GM12878 (cell line): Measurements from ENCODE around the gene SIVA1. TPM values are rescaled to one million over a fixed set of nuclear protein-coding genes. Genes with fewer than 3 reads are reported as not detected.

Source experiments
- ATAC-seq: fragments of 200-7000 bp; cut with Tn5 transposase; 3 replicates; pipeline ENCODE4 v1.9.1; 2020; ENCODE audit warnings: mild to moderate bottlenecking, moderate library complexity
- BruUV-seq: library from RNA; stranded (reverse); fragments of 400-500 nt; replicated peaks from 2 replicates; lab custom pipeline; 2021; lab: Mats Ljungman, UMichigan
- CTCF ChIA-PET: fragments of 300-600 bp; sonication (Branson Sonifier 250); formaldehyde crosslinking; extraction: SDS; loops from one replicate; lab custom pipeline; 2021; ENCODE audit warnings: inconsistent platforms; lab: Yijun Ruan, JAX
- POLR2A ChIA-PET: fragments of 350-600 bp; formaldehyde crosslinking; extraction: SDS; loops from one replicate; lab custom pipeline; 2021; ENCODE audit warnings: inconsistent platforms; lab: Charles Lee
- RAD21 ChIA-PET: fragments of 300-600 bp; sonication (Branson Sonifier 250); formaldehyde crosslinking; loops from one replicate; lab custom pipeline; 2023; ENCODE audit warnings: antibody characterized with exemption; ENCODE audit not compliant: unreplicated experiment; lab: Charles Lee
- SMC1A ChIA-PET: fragments of 300-600 bp; sonication (Branson Sonifier 250); formaldehyde crosslinking; loops from one replicate; lab custom pipeline; 2023; ENCODE audit not compliant: unreplicated experiment, uncharacterized antibody; lab: Charles Lee
- DNase-seq: peaks from one replicate; pipeline ENCODE4 v3.0.0-alpha.2; 2011; ENCODE audit warnings: low read depth, low spot score
- FAIRE-seq: peaks from 3 replicates; lab custom pipeline; 2011; peaks lifted over from hg19 to GRCh38; lab: Jason Lieb, UNC
- H2AFZ ChIP-seq: 2 replicates; pipeline ENCODE4 v1.6.0; 2011; ENCODE audit warnings: low read depth, low read length, control low read depth; ENCODE audit not compliant: control insufficient read depth
- H3K27ac ChIP-seq: 2 replicates; pipeline ENCODE4 v1.5.1; 2011; ENCODE audit warnings: control low read depth; ENCODE audit not compliant: control insufficient read depth, insufficient read depth
- H3K27me3 ChIP-seq, 2 experiments: replicated peaks in 1 of 2; 2 replicates each; pipeline versions ENCODE4 v1.6.0 to v1.6.1; 2011; ENCODE audit warnings: low read length in 1 of 2; ENCODE audit not compliant: control insufficient read depth in 2 of 2, insufficient read depth in 2 of 2
- H3K36me3 ChIP-seq, 2 experiments: 2 replicates each; pipeline ENCODE4 v1.5.1; 2011; ENCODE audit warnings: low read length in 1 of 2; ENCODE audit not compliant: control insufficient read depth in 2 of 2, insufficient read depth in 2 of 2
- H3K4me1 ChIP-seq: 2 replicates; pipeline ENCODE4 v1.6.1; 2011; ENCODE audit warnings: mild to moderate bottlenecking, low read length, moderate library complexity, mixed read lengths; ENCODE audit not compliant: control insufficient read depth, insufficient read depth
- H3K4me2 ChIP-seq: 2 replicates; pipeline ENCODE4 v1.6.0; 2011; ENCODE audit warnings: control low read depth; ENCODE audit not compliant: control insufficient read depth, insufficient read depth
- H3K4me3 ChIP-seq: fragments of 200-600 bp; sonication (generic); 2 replicates; pipeline ENCODE4 v1.5.1; 2016
- H3K79me2 ChIP-seq: 2 replicates; pipeline ENCODE4 v1.6.0; 2011; ENCODE audit warnings: low read length; ENCODE audit not compliant: control insufficient read depth, insufficient read depth
- H3K9ac ChIP-seq: 2 replicates; pipeline ENCODE4 v1.8.0; 2011; ENCODE audit warnings: low read length, control low read depth, mixed read lengths; ENCODE audit not compliant: control insufficient read depth, insufficient read depth
- H3K9me3 ChIP-seq: replicated peaks from 3 replicates; pipeline ENCODE4 v1.5.1; 2011; ENCODE audit warnings: mild to moderate bottlenecking, low read length; ENCODE audit not compliant: control insufficient read depth, insufficient read depth
- H4K20me1 ChIP-seq: 2 replicates; pipeline ENCODE4 v1.6.0; 2011; ENCODE audit not compliant: control insufficient read depth, insufficient read depth
- CEBPB ChIP-seq, 2 experiments: fragments of 150-350 bp in 1 of 2; IDR thresholded peaks; 2 replicates each; pipeline ENCODE4 v1.6.1; 2012 to 2014; ENCODE audit warnings: low read depth in 2 of 2, low read length in 2 of 2, borderline replicate concordance in 1 of 2, inconsistent platforms in 1 of 2
- FOXM1 ChIP-seq: IDR thresholded peaks from 2 replicates; pipeline ENCODE4 v1.6.1; 2012; ENCODE audit warnings: low read depth, mild to moderate bottlenecking, inconsistent platforms, low read length, moderate library complexity
- MTA2 ChIP-seq: fragments of 450-650 bp; IDR thresholded peaks from 2 replicates; pipeline ENCODE4 v1.6.1; 2016; ENCODE audit warnings: low read depth, mild to moderate bottlenecking, moderate library complexity
- NBN ChIP-seq: fragments of 450-650 bp; IDR thresholded peaks from 2 replicates; pipeline ENCODE4 v1.6.1; 2016
- PML ChIP-seq: IDR thresholded peaks from 2 replicates; pipeline ENCODE4 v1.6.1; 2012; ENCODE audit warnings: low read length, inconsistent platforms
- SIN3A ChIP-seq: IDR thresholded peaks from 2 replicates; pipeline ENCODE4 v1.6.1; 2012; ENCODE audit warnings: low read depth, low read length, improper control_type of control experiment
- SKIL ChIP-seq: fragments of 450-650 bp; IDR thresholded peaks from 2 replicates; pipeline ENCODE4 v1.6.1; 2017; ENCODE audit warnings: mild to moderate bottlenecking, low read depth, inconsistent platforms; ENCODE audit not compliant: poor library complexity, severe bottlenecking
- STAT3 ChIP-seq: IDR thresholded peaks from 2 replicates; pipeline ENCODE4 v1.6.1; 2011; ENCODE audit warnings: low read depth, low read length, improper control_type of control experiment
- TCF7 ChIP-seq: IDR thresholded peaks from 2 replicates; pipeline ENCODE4 v1.6.1; 2014; ENCODE audit warnings: antibody characterized with exemption, borderline replicate concordance
- ZNF217 ChIP-seq: fragments of 450-650 bp; IDR thresholded peaks from 2 replicates; pipeline ENCODE4 v1.6.1; 2017; ENCODE audit warnings: antibody characterized with exemption, mild to moderate bottlenecking
- ZNF592 ChIP-seq: fragments of 450-650 bp; IDR thresholded peaks from 2 replicates; pipeline ENCODE4 v1.6.1; 2017; ENCODE audit warnings: mild to moderate bottlenecking, moderate library complexity
- WGBS: methylation state at CpG from one replicate; pipeline ENCODE4 v1.1.6; 2016; ENCODE audit warnings: low lambda C conversion rate; ENCODE audit not compliant: insufficient replicate concordance, insufficient coverage; ENCODE audit errors: missing lambda C conversion rate; 5-methylcytosine and 5-hydroxymethylcytosine counted together
- in situ Hi-C: fragments of 300-500 bp; cut with MboI; formaldehyde crosslinking; loops from 9 replicates; pipeline ENCODE4 v1.14.3; 2018; ENCODE audit warnings: mixed read lengths
- intact Hi-C: fragments of 100-400 bp; cut with micrococcal nuclease; formaldehyde crosslinking; loops from one replicate; pipeline ENCODE4 v1.14.2; 2022; ENCODE audit not compliant: unreplicated experiment
- polyA plus RNA-seq, 11 experiments: library from polyadenylated mRNA; depleted of rRNA in 4 of 11; unstranded in 6 of 11; stranded (reverse) in 5 of 11; fragments of >200 nt; fragmentation: Nextera tagmentation in 4 of 11; fragmentation: Illumina TruSeq in 1 of 11; extraction: Ambion mirVana in 4 of 11; extraction: Trizol in 1 of 11; gene quantifications; 1 replicate in 1 of 11; 2 replicates in 10 of 11; pipeline versions ENCODE4 v1.2.1 to v1.2.3, GENCODE V29; 2011 to 2016; ENCODE audit warnings: inconsistent platforms in 2 of 11, missing spikeins in 2 of 11, low read depth in 1 of 11
- total RNA-seq, 4 experiments: library from RNA; depleted of rRNA in 3 of 4; stranded (reverse); fragments of >200 nt in 3 of 4; fragmentation: Illumina TruSeq in 1 of 4; extraction: Trizol in 1 of 4; gene quantifications; 2 replicates each; pipeline versions ENCODE4 v1.2.1 to v1.2.3, GENCODE V29; 2013 to 2021

Gene SIVA1
- total and polyA plus RNA-seq, 10 of the 15 experiments (the other 5 are each of a cell fraction or from before 2014, with no cell fraction given), result 4.6 to 282 (median 106) TPM

GRCh38 chr14:104805326-104805678 lies 52.4 kb downstream of the SIVA1 start (continued):
- no peak for TF ChIP-seq TCF7
- TF ChIP-seq NBN, result no peak
- TF ChIP-seq ZNF592, result no peak
- no peak for TF ChIP-seq PML

- ChIA-PET SMC1A (no interaction called here), POLR2A (no interaction called here), CTCF (interaction anchor here (1.0 kb wide), 1 partner anchor 67 kb away, joined by 3 read pairs; no protein-coding TSS in a partner anchor), RAD21 (no interaction called here)
- H3K4me3 ChIP-seq, result no peak overlapping the region
- H3K27me3 ChIP-seq, result no peaks in the 10 kb centered on the region; a peak in 1 of 4 replicates
- H3K9ac ChIP-seq, result no peak overlapping the region
- no peak overlapping the region for H3K27ac ChIP-seq
- intact Hi-C loops, result no loop called here
- BruUV-seq, result no TSS peak
- no peaks in the 10 kb centered on the region for H3K36me3 ChIP-seq
- H3K79me2 ChIP-seq, result no peaks in the 10 kb centered on the region
- FAIRE-seq (no peak), ATAC-seq (no peak), DNase-seq (no peak)
- in situ Hi-C loops, result no loop called here
- 74% methylated on average over 14 of the region's 14 CpGs for WGBS
- peaks cover 8% of the 10 kb centered on the region; the same call in 1 of the 2 replicates for H3K4me1 ChIP-seq
- no peaks in the 10 kb centered on the region for H4K20me1 ChIP-seq
- no peaks in the 10 kb centered on the region for H3K9me3 ChIP-seq
- no peak overlapping the region for H2AFZ ChIP-seq
- no peak overlapping the region for H3K4me2 ChIP-seq
- TF ChIP-seq CEBPB (IDR thresholded peaks at IDR 0.05; ENCODE audit: borderline replicate concordance in 1 of 2, low read depth in 2 of 2, low read length in 2 of 2) (no peak), FOXM1 (no peak), SIN3A (no peak), SKIL (no peak), STAT3 (no peak), MTA2 (no peak), ZNF592 (no peak), ZNF217 (no peak)
Observed at GRCh38 chr14:104805941-104806624, 53.1 kb downstream of the SIVA1 start.
